Activated effector memory CD4-positive, alpha-beta T cell treated with Interleukin-2 at 50 U/mL for 16 hours (primary cell): ENCODE results near the gene KLHL17.
"Not testable (repeated sequence)": the region's sequence is repeated elsewhere in the genome, so short reads cannot be mapped to it uniquely, and the experiment has no call there.

Source experiments
- DNase-seq: peaks from one replicate; pipeline ENCODE4 v3.0.0-alpha.2; 2020

The KLHL17 gene

DNA sequence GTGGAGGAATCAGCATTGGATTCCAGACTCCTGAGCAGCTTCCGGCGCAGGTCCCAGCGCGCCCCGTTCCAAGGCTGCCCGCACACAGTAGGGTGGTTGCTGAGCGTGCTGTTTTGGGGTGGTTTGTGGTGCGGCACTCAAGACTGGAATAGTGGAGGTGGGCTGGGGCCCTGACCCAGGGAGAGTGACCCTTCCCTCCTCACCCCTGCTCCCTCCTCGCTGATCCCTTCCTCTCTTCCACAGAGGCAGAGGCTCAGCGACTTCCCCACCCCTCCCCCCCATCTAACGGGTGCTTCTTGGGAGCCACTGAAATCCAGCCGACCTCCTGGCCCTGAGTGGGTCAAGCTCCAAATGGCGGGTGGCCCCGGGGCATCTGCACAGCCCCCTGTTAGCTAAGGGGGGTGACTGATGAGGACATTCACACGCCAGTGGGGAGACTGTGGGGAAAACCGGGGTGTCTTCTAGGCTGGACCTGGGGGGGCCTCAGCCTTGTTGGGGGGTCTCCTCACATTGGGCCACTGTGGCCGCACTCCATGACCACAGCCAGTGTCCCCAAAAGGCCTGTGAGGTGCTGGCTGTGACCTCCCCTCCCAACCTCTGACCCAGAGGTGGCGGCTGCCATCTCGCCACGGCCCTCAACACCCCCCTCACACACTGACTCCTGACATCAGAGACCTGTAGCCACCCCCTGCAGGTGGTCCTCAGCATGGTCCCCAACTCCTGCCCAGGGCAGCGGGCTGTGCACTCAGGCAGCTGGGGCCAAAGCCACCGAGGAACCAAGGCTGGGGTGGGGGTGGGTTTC, 43.4 kb downstream of the KLHL17 start:
- DNase-seq, result no peak

DNA sequence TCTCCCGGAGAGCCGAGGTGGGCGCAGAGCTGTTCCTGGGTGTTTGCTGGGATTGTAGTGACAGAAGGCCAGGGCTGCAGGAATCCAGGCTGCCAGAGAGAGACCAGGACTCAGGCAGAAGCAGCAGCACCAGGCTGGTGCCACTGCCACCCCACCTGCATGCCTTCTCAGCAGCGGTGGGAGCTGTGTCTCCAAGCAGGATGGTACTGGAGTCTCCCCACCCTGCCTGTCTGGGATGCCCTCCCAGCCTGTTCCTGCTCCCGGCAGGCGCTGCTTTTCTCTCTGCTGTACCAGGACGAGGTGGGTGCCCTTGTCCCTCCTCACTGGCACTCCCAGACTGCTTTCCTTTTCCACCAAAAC, 44.0 kb downstream of the KLHL17 start:
- no peak for DNase-seq

DNA sequence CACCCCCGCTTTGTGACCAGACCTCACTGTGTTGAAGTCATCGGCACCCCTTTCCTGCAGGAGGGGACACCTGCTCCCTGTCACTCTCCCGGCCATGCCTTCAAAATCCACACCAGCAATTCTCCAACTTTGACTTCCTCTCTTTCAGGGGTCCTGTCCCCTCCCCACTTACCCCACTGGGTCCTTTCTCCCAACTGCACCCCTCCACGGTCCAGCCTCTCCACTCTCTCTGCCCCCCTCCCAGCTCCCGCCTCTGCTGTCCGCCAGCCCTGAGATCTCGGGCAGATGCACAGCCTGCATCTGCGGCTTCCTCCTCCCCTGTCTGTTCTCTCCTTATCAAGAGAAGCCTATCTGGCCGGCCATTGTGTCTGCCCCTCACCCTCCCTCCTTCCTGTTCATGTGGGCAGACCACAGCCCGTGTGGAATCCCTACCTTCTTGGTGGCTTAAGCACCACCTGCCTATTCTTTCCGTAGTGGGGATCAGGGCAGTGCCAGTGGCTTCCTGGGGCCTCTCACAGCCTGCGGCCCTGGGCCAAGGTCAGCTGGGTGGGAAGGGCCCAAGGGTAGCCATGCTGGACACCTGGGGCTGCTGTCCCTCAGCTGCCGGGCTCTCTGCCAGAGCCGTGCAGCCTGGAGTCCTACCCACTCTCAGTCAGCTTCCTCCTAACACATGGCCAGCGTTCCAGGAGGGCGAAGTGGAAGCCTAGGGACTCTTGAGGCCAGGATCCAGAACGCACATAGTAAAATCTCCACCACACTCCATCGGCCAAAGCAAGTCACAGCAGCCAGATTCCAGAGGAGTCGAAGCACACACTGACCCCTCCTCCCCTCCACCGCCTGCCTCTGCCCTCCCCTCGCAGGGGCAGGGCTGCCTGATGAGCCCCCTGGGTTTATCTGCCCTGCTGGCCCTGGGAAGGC, 44.7 kb downstream of the KLHL17 start:
- no peak for DNase-seq

DNA sequence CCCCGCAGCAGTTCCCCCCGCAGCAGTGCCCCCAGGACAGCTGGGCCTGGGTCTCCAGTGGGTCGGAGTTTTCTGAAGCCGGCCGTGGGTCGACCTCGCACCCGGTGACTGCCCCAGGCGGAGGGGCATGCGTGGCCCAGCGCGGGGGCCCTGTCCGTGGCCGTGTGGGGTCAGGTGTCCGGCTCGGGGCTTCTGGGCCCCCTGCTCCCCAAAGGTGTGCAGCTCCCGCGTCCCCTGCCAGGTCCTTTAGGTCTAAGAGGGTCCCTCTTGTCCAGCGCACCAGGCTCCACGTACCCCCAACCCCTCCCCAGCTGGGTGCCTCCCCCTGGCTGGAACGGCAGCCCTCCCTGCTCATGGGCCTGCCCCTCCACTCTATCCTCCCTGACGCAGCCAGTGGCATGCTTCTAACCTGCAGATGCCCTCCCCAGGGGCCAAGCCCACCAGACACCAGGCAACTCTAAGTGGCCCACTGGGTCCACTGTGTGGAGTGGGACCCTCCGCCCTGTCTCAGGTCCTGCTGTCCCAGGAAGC, 45.5 kb downstream of the KLHL17 start:
- no peak for DNase-seq

DNA sequence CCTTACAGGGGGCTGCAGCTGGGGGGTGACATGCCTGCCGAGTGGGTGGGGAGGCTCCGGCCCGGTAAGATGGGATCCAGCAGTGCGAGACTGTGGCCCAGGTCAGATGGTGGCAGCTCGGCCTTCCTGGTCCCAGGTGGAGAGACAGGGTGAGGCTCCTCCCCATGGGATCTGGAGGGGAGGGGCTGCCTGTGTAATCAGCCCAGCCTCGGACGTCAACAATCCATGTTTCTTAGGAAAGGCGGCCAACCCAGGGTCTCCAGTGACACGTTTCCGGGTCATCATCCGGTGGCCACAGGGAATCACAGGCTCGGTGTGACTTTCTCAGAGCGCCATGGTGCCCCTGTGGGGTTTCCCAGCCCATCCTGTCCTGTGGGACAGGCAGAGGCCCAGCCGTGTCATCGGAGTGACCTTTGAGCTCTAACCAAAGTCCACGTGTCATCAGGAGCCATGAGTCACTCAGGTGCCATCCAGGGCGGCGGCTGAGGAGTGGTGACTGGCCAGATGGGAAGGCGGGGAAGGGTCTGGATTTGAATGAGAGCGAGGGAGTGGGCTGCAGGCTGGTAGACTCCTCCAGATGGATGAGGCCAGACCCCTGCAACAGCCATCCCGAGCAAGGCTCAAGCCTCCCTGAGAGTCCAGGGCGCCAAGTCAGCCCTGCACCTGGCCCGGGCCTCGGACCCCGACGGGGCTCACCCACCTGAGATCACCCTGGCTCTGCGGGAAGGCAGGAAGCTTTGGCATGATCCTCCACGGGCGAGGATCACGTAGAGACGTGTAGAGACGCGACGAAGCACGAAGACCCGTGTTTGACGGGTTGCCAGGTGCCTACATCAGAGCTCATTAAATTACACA, 46.1 kb downstream of the KLHL17 start:
- no peak for DNase-seq

DNA sequence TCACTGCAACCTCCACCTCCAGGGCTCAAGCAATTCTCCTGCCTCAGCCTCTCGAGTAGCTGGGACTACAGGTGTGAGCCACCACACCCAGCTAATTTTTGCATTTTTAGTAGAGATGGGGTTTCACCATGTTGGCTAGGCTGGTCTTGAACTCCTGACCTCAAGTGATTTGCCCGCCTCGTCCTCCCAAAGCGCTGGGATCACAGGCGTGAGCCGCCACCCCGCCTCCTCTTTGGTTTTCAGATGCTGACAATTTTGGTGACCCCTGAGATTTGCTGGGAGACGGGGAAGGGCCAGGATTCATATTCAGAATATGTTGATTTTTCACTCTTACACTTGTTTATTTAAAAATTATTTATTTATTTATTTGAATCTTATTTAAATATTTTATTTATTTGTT, 49.7 kb downstream of the KLHL17 start:
- DNase-seq, result not testable (repeated sequence)

DNA sequence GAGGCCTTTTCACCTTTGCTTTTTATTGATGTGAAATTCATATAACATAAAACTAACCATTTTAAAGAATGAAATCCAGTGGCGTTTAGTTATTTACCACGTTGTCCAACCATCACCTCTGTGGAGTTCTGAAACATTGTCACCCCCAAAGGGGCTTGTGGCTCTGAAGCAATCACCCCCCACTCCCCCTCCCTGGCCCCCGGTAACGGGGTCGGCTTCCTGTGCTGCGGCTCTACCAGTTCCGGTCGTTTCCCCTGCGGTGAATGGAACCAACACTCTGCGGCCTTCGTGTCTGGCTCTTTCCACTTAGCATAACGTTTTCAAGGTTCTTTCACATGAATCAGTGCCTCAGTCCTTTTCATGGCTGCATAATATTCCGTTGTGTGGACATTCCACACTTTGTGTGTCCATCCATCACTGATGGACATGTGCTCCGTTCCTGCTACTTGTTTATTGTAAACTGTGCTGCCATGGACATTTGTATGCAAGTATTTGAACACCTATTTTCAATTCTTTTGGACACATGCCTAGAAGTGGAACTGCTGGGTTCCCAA, 51.1 kb downstream of the KLHL17 start:
- no peak for DNase-seq

DNA sequence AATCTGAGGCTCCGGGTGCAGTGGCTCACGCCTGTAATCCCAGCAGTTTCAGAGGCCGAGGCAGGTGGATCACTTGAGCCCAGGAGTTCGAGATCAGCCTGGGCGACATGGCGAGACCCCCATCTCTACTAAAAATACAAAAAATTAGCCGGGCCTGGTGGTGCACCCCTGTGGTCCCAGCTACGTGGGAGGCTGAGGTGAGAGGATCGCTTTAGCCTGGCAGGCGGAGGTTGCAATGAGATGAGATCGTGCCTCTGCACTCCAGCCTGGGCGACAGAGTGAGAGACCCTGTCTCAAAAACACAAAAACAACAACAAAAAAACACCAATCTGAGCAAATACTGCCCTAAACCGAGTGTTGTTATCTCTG, 52.3 kb downstream of the KLHL17 start:
- not testable (repeated sequence) for DNase-seq

DNA sequence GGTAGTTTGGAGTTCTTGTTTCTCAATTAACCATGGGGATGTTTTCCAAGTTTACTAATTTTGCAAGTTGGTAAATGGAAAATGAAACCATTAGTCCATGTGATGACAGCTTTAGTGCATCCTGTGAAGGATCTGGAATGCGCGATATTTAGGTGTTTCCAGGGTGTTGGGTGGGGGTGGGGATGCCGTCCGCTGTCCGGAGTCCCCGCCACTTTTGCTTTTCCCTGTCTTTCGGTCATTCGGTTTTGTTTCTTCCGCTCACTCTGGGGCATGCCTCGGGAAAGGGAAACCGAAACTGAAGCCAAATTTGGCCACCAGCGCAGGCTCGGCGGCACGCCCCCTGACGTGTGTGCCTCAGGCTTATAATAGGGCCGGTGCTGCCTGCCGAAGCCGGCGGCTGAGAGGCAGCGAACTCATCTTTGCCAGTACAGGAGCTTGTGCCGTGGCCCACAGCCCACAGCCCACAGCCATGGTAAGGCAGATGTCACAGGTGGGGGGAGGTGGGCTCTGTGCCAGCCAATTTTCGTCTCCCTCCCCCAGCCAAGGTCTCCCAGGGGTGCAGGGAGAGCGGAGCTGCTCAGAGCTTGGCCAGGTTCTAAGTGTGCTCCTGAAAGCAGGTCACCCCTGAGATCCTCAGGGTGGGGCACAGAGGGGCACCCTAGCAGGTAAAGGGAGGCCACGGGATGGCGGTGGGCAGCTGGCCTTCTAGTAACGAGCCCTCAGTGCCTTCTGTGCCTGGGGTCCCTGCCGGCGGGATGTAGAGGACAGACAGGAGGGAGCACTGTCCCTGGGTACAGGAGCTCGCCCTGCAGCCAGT, 52.9 kb downstream of the KLHL17 start, which contains the start of gene ISG15:
Gene ISG15 (plus strand): TSS at position 393 of the 817 bp plus-strand sequence. CDS start 77 bp downstream, at position 470.
- peak; percentile 84 for DNase-seq

DNA sequence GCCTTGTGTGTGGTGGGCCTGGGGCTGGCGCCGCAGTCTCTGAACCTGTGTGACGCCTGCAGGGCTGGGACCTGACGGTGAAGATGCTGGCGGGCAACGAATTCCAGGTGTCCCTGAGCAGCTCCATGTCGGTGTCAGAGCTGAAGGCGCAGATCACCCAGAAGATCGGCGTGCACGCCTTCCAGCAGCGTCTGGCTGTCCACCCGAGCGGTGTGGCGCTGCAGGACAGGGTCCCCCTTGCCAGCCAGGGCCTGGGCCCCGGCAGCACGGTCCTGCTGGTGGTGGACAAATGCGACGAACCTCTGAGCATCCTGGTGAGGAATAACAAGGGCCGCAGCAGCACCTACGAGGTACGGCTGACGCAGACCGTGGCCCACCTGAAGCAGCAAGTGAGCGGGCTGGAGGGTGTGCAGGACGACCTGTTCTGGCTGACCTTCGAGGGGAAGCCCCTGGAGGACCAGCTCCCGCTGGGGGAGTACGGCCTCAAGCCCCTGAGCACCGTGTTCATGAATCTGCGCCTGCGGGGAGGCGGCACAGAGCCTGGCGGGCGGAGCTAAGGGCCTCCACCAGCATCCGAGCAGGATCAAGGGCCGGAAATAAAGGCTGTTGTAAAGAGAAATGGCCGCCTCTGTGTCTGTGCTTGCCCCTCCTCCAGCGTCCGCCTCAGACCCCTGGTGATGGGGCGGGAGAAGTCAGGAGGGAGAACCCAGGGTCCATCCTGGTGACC, 53.7 kb downstream of the KLHL17 start:
- DNase-seq, result peak; percentile 33

DNA sequence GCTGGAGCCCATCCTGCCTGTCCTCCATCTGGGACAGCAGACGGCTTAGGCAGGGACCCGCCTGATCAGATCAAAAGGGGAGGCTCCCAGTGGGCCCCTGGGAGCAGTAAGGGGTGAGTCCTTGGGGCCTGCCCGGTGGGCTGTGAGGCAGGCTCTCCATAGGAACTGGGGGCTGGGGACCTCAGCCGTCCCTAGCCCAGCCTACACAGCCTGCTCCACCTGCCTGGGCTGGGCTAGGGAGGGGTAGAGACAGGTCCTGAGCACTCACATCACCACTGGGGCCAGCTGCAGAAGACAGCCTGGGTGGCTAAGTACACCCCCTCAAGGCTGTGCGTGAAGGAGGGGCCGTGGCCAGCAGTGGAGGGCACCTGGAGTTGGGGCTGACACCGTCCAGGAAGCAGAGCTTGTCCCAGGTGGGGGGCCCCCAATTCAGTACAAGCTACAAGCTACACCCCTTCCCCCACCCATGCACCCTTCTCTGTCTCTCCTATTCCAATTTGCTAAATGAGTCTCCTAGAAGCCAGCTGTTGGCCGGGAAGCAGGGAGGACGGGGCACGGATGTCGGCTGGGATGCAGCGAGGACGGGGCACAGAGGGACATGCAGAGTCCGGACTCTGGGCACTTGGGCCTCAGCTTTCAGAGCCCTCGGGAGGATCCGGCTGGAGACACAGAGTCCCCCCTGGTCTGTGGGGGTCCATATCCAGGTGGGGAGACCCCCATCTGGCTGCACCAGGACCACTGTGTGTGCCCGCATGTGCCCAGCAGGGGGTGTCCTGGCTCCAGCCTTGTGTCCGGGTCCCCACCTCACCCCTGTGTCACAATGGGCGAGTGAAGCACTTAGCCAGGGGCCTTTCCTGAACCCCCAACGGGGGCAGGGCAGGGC, 54.7 kb downstream of the KLHL17 start:
- DNase-seq, result no peak
